GM12891 (cell line): ENCODE data around the gene MIA.

Experiments used
- DNase-seq: peaks from one replicate; pipeline ENCODE4 v3.0.0; 2011; ENCODE audit warnings: low spot score; ENCODE audit not compliant: insufficient read length
- FAIRE-seq: peaks from 2 replicates; lab custom pipeline; 2011; peaks lifted over from hg19 to GRCh38; lab: Jason Lieb, UNC
- PAX5 ChIP-seq: IDR thresholded peaks from 2 replicates; pipeline ENCODE4 v1.6.1; 2011; ENCODE audit warnings: low read length, moderate library complexity, mild to moderate bottlenecking; ENCODE audit not compliant: insufficient read depth, severe bottlenecking
- POLR2A ChIP-seq: IDR thresholded peaks from 2 replicates; pipeline ENCODE4 v1.6.1; 2011; ENCODE audit warnings: low read depth, low read length, control low read depth
- POLR2AphosphoS5 ChIP-seq: IDR thresholded peaks from 2 replicates; pipeline ENCODE4 v1.6.1; 2011; ENCODE audit warnings: low read depth, low read length, control low read depth
- POU2F2 ChIP-seq: IDR thresholded peaks from 2 replicates; pipeline ENCODE4 v1.6.1; 2011; ENCODE audit warnings: low read depth, mild to moderate bottlenecking, control low read depth, low read length, moderate library complexity
- SPI1 ChIP-seq: IDR thresholded peaks from 2 replicates; pipeline ENCODE4 v1.6.1; 2011; ENCODE audit warnings: low read depth, low read length, control low read depth
- TAF1 ChIP-seq: IDR thresholded peaks from 2 replicates; pipeline ENCODE4 v1.6.1; 2011; ENCODE audit warnings: low read depth, low read length, control low read depth

Gene MIA

DNA sequence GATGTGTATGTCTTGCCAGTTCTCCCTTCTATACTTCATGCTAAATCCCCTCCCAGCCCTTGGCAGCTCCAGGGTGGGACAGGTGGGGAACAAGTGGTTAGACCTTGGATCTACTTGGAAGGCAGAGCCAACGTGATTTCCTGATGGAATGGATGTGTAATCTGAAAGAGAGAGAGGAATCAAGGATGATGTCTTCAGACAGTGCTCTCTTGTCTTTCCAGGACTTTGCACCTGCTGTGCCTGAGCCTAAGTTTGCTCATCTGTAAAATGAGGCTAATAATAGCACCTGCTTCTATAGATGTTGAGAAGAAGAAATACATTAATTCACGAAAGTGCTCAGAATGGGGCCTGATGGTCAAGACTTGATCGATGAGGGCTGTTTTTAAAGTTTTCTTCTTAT, 16.7 kb downstream of the MIA start:
- FAIRE-seq, result peak; percentile 59
- no peak for TF ChIP-seq POLR2A
- no peak for TF ChIP-seq PAX5
- TF ChIP-seq POU2F2, result no peak
- no peak for TF ChIP-seq SPI1
- TF ChIP-seq TAF1, result no peak
- no peak for TF ChIP-seq POLR2AphosphoS5
- DNase-seq, result no peak

DNA sequence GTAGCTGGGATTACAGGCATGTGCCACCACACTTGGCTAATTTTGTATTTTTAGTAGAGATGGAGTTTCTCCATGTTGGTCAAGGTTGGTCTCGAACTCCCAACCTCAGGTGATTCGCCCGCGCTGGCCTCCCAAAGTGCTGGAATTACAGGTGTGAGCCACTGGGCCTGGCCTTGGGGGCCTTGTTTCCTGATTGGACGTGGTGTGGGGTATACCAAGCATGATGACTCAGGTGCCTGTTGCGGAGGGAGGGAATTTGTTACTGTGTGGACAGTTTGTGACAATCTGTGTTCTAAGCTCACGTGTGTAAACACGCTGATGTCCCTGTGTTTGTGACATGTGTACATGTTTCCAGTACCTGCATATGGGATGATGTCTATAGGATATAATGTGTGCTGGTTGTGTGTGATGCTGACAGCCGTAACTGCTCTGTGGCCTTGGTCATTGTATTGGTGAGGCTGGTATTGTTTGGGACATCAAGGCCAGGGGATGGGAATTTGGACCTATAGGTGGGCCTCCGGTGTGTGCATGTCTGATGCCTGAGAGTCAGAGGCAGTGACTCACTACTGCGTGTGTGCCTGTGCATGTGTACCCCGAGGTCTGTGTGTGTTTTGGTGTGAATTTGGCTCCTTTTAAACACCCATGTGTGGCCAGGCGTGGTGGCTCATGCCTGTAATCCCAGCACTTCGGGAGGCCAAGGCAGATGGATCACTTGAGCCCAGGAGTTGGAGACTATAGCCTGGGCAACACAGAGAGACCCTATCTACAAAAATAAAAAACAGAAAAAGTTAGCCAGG, 22.0 kb downstream of the MIA start:
- FAIRE-seq, result no peak
- no peak for TF ChIP-seq POLR2AphosphoS5
- no peak for TF ChIP-seq PAX5
- no peak for TF ChIP-seq POU2F2
- TF ChIP-seq TAF1, result no peak
- TF ChIP-seq POLR2A, result no peak
- no peak for TF ChIP-seq SPI1
- DNase-seq, result no peak

DNA sequence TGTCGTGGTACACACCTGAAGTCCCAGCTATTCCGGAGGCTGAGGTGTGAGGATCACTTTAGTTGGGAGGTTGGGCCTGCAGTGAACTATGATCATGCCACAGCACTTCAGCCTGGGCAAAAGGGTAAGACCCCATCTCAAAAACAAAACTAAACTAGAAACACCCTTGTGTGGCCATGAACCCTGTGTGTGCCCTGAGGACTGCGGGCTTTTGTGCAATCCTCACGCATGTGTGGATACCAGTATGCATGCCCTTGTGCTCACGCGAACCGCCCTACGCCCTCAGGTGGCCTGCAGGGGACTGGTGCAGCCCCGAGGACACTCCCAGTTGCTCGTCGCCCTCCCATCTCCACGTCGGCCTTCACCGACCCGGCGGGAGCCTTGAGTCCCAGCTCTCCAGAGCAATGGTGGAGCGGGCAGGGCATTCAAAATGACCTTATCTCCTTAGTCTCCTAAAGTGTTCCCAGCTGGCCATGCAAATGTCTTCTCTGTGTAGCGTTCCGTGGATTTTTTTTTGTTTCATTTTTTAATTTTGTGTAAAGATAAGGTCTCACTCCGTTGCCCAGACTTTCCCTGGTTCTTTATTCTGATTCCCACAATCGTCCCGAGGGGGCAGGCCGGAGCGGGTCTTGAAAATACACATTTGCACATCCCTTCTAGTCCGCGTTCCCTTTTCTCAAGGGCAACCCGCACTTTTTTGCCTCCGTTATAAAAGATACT, 22.8 kb downstream of the MIA start:
- peak; percentile 73 for TF ChIP-seq POLR2A
- peak; percentile 84; the same call in 1 of the 2 replicates for TF ChIP-seq POU2F2
- TF ChIP-seq PAX5, result no peak
- peak; percentile 61; the same call in 1 of the 2 replicates for TF ChIP-seq POLR2AphosphoS5
- DNase-seq (peak; percentile 74), FAIRE-seq (no peak)

DNA sequence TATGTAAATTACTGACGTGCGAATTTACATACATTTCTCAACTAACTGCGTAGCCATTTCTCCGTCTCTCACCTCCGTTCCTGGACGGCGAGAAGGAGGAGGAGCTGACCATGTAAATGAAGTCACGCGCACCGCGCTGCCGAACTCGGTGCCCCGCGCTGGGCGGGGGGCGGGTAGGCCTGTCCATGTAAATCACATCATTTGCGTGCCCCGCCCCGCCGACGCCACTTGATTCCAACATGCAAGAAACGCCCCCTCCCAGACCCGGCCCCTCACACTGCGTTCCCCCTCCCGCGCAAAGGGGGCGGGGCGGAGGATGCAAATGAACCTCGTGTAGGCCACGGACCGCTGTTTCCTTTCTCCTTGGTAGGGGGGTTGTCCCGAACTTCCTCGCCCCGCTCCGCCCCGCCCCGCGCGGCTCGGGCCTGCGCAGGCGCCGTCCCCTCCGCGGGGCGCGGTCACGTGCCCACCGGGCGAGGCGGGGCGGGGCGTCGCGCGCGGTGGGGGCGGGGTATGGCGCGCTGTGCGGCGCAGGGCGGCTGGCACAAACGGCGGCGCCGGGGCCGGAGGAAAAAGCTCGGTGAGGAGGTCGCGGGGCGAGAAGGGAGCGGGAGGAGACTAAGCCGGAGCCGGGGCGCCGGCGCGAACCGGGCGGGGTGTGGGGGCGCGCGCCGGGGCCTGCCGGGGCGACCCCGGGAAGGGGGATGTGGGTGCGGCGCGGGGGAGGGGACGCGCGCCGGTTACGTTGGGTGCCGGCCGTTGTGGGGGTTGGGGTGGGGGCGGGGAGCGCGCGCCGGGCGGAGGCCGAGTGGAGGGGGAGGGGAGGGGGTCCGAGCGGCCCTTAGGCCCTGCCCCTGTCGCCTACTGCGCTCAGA, 23.6 kb downstream of the MIA start, which contains the start of gene EGLN2:
Gene EGLN2, plus strand, starts transcription at position 509 of the 875 bp plus-strand sequence. CDS start 1,382 bp downstream, outside the sequence.
- TF ChIP-seq TAF1, result no peak; the same call in 1 of the 2 replicates
- peak; percentile 85 for TF ChIP-seq POU2F2
- 0 out of 2 replicates have a peak, but pooled peaks have one; percentile 28 for TF ChIP-seq SPI1
- TF ChIP-seq POLR2AphosphoS5, result no peak; the same call in 1 of the 2 replicates
- no peak for TF ChIP-seq PAX5
- no peak for TF ChIP-seq POLR2A
- peak; percentile 88 for DNase-seq
- FAIRE-seq, result peak; percentile 99

DNA sequence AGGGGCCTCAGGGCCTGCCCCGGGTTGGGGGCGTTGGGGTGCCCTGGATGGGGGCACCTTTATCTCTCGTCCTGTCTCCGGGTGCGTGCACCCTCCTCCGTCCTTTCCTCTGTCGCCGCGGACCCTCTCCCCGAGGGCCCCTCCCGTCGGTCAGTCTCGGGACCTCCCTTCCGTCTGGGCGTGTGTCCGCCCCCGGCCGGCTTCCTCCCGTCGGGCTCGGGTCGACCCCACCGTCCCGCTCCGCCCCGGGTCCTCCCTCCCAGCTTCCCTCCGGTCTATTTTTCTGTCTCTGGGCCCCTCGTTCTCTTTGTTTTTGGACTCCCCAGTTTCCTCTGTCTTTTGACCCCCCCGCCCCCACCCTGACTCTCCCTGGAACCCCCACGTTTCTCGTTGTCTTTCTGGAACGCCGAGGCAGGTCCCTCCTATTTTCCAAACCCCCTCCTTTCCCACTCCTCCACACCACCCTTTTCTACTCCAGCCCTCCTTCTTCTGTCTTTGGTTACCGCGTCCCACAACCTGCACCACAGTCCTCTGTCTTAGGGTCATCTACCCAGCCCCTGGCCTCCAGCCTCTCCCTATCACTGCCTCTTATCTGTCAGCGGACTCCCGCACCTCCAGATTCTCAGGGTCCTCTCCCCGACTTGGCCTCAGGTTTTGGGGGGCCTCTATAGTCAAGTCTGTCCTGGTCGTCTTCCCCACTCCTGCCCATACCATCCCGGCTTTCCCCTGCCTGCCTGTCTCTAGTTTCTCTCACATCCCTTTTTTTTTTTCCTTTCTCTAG, 24.4 kb downstream of the MIA start:
- 0 out of 2 replicates have a peak, but pooled peaks have one; percentile 2 for TF ChIP-seq SPI1
- no peak for TF ChIP-seq TAF1
- peak; percentile 61; the same call in 1 of the 2 replicates for TF ChIP-seq POLR2AphosphoS5
- no peak for TF ChIP-seq PAX5
- peak; percentile 56; the same call in 1 of the 2 replicates for TF ChIP-seq POLR2A

DNA sequence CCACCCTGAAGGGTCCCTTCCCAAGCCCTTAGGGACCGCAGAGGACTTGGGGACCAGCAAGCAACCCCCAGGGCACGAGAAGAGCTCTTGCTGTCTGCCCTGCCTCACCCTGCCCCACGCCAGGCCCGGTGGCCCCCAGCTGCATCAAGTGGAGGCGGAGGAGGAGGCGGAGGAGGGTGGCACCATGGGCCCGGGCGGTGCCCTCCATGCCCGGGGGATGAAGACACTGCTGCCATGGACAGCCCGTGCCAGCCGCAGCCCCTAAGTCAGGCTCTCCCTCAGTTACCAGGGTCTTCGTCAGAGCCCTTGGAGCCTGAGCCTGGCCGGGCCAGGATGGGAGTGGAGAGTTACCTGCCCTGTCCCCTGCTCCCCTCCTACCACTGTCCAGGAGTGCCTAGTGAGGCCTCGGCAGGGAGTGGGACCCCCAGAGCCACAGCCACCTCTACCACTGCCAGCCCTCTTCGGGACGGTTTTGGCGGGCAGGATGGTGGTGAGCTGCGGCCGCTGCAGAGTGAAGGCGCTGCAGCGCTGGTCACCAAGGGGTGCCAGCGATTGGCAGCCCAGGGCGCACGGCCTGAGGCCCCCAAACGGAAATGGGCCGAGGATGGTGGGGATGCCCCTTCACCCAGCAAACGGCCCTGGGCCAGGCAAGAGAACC, 25.1 kb downstream of the MIA start:
- TF ChIP-seq SPI1 (no peak), TAF1 (no peak), POLR2AphosphoS5 (no peak), POU2F2 (no peak), POLR2A (no peak), PAX5 (no peak)
- DNase-seq (no peak), FAIRE-seq (no peak)

More for the DNA sequence above, 24.4 kb downstream of the MIA start:
- peak; percentile 69 for FAIRE-seq
- DNase-seq, result no peak

DNA sequence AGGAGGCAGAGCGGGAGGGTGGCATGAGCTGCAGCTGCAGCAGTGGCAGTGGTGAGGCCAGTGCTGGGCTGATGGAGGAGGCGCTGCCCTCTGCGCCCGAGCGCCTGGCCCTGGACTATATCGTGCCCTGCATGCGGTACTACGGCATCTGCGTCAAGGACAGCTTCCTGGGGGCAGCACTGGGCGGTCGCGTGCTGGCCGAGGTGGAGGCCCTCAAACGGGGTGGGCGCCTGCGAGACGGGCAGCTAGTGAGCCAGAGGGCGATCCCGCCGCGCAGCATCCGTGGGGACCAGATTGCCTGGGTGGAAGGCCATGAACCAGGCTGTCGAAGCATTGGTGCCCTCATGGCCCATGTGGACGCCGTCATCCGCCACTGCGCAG, 25.7 kb downstream of the MIA start:
- TF ChIP-seq POU2F2 (no peak), TAF1 (no peak), POLR2AphosphoS5 (no peak), POLR2A (no peak), PAX5 (no peak), SPI1 (no peak)
- FAIRE-seq, result no peak
- no peak for DNase-seq
